SK-N-MC (cell line): ENCODE results near the gene RBMS1.

Source experiments
- EZH2 ChIP-seq: fragments of 200-600 bp; sonication (generic); IDR thresholded peaks from one replicate; pipeline ENCODE4 v1.6.1; 2017; ENCODE audit warnings: antibody characterized with exemption
- POLR2AphosphoS5 ChIP-seq: IDR thresholded peaks from 2 replicates; pipeline ENCODE4 v1.6.1; 2012; ENCODE audit warnings: mild to moderate bottlenecking, low read depth, low read length, borderline replicate concordance

DNA sequence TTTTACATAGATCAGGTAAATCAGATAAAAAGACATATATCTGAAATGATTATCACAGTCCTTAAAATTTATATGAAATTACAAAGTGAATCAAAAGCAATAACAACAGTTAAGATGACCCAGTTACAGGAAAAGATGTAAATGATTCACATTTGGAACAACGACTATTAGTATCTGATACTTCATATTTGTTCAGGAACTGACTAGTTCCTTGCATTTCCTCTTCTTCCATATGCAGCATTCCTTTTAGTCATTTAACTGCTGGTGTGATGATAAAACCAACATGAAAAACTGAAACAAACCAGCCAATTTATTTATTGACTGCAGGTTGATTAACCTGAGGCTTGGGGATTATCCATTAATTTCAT lies 75.2 kb downstream of the RBMS1 start:
- no peak for TF ChIP-seq POLR2AphosphoS5
- TF ChIP-seq EZH2: no peak
